GM13977 (cell line): Measurements from ENCODE around the gene FBXO39.

Source experiments
- DNase-seq: peaks from one replicate; pipeline ENCODE4 v3.0.0; 2012; ENCODE audit warnings: low spot score
- CTCF ChIP-seq: IDR thresholded peaks from 2 replicates; pipeline ENCODE4 v1.5.1; 2012; ENCODE audit warnings: mild to moderate bottlenecking, control low read depth; ENCODE audit not compliant: insufficient read depth; ENCODE audit errors: extremely low read depth, missing control alignments
- in situ Hi-C: fragments of 300-500 bp; cut with MboI; formaldehyde crosslinking; loops from one replicate; pipeline ENCODE4 v1.12.0; 2022; ENCODE audit warnings: low sequenced_read_pairs, low pct_unique_long_range_greater_than_20kb, mixed read lengths, inconsistent platforms; ENCODE audit not compliant: unreplicated experiment

Gene FBXO39

DNA sequence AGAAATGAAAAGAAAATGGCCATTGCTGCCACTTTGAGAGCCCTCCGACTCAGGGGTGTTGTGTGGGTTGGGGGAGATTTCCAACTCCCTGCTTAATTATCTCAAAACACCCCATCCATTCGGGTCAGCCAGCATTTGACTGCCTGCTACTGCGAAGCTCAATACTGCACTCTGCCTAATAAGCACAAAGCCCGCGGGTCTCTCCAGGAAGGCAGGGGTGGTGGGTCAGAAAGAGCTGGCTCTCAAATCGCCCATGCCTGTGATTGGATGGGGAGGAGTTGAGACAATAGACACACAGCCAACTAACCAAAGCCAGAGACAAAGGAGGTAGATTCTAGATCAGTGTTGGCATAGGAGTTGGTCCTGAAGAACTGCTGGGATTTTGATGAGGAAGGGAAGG is 22.5 kb upstream of the FBXO39 start:
- DNase-seq = no peak
- in situ Hi-C loops = no loop called here
- no peak for TF ChIP-seq CTCF

DNA sequence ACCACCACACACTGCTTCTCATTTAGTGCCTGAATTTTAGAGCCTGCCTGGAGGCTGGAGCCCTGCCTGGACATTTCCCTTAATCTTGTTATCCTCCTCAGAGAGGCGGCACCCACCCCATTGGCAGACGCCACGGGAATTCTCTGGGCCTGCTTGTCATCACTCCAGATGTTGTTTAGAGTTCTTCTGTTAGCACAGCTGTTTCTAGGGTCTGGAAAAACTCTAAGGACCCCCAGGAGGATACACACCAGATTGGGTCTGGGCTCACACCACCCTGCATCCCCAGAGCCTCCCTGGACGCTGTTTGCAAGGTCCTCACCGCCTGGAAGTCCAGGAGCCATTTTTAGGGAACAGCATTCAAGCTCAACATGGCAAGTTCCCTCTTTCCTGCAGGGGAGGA is 20.7 kb upstream of the FBXO39 start:
- no peak for TF ChIP-seq CTCF
- no peak for DNase-seq
- in situ Hi-C loops = no loop called here

GRCh38 chr17:6755731-6756184 is 20.3 kb upstream of the FBXO39 start, which contains the start of gene XAF1:
Gene XAF1, plus strand, starts transcription at chr17:6756046. Its CDS starts 33 bp downstream, at chr17:6756079.
- no peak for TF ChIP-seq CTCF
- no peak for DNase-seq
- in situ Hi-C loops = no loop called here

GRCh38 chr17:6756425-6757031 is 19.5 kb upstream of the FBXO39 start:
- no peak for TF ChIP-seq CTCF
- in situ Hi-C loops = no loop called here
- no peak for DNase-seq

DNA sequence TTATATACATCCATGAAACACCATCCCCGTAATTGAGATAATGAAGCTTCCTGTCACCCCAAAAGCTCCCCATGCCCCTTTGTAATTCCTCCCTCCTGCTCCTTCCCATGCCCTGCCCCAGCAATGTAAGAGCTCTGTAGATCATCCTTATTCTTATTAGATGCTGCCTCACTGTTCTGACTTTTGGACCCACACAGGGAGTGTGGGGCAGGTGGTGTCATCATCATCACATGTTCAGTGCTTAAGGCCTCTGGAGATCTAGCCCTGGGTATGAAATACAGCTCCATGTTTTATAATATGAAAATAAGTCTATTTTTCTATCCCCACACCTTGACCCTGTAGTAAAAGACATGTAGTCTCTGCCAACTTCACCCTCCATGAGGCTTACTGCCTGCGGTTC is 18.3 kb upstream of the FBXO39 start:
- in situ Hi-C loops = no loop called here

DNA sequence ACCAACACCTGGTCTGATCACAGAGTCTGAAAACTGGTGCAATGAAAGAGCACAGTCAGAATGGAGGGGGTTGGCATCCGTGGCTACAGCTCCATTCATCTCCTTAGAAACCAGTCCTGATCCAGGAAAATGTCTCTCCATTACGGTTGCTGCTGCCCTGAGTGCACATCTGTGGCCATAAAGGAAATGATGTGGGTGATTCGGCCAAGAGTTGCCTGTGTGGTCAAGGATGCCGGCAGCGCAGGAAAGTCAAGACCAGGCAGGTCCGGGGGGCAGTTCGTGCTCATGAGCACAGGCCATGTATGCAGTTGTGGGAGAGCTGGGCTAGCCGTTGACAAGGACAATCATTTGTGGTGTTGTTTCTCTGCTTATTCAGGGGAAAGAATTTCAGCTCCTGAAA is 14.2 kb upstream of the FBXO39 start:
- DNase-seq = no peak
- in situ Hi-C loops = no loop called here
- no peak for TF ChIP-seq CTCF

More for the DNA sequence above, 18.3 kb upstream of the FBXO39 start:
- DNase-seq = no peak
- no peak for TF ChIP-seq CTCF
